Gastrocnemius medialis (tissue), 4 donors: ENCODE results near the gene UCK1. TPM values are rescaled to one million over a fixed set of nuclear protein-coding genes. Genes with fewer than 3 reads are reported as not detected.

Experiments
- ATAC-seq, 2 donors: fragments of 150-250 bp; one replicate each; pipeline ENCODE4 v1.9.1; 2016
- DNase-seq, 2 donors: peaks; one replicate each; pipeline ENCODE4 v3.0.0-alpha.2; 2019
- H3K27ac ChIP-seq, 4 donors: fragments of 200-600 bp; sonication (generic); 1 replicate in 1 of 4; 2 replicates in 3 of 4; pipeline ENCODE4 v1.5.1; 2016 to 2018; ENCODE audit warnings: mild to moderate bottlenecking in 2 of 4, moderate library complexity in 1 of 4
- H3K27me3 ChIP-seq, 3 donors: fragments of 200-600 bp; sonication (generic) in 2 of 3; 1 replicate in 1 of 3; 2 replicates in 2 of 3; pipeline versions ENCODE4 v1.5.1 to v1.6.0; 2016 to 2019; ENCODE audit warnings: mild to moderate bottlenecking in 1 of 3, moderate library complexity in 1 of 3
- H3K36me3 ChIP-seq, 2 donors: fragments of 200-600 bp; sonication (generic) in 1 of 2; one replicate each; pipeline ENCODE4 v1.5.1; 2017 to 2018
- H3K4me1 ChIP-seq, 2 donors: fragments of 200-600 bp; sonication (generic) in 1 of 2; one replicate each; pipeline ENCODE4 v1.5.1; 2016 to 2017; ENCODE audit warnings: mild to moderate bottlenecking in 2 of 2
- H3K4me3 ChIP-seq, 4 donors: fragments of 200-600 bp; sonication (generic) in 3 of 4; 1 replicate in 1 of 4; 2 replicates in 3 of 4; pipeline ENCODE4 v1.5.1; 2016 to 2019; ENCODE audit warnings: mild to moderate bottlenecking in 2 of 4
- H3K9me3 ChIP-seq, 3 donors: fragments of 200-600 bp; sonication (generic) in 2 of 3; 1 replicate in 1 of 3; 2 replicates in 2 of 3; pipeline ENCODE4 v1.5.1; 2016 to 2019
- POLR2A ChIP-seq, 2 donors: fragments of 450-650 bp; IDR thresholded peaks; one replicate each; pipeline ENCODE4 v1.6.1; 2017; ENCODE audit warnings: antibody characterized with exemption in 2 of 2, mild to moderate bottlenecking in 2 of 2, moderate library complexity in 2 of 2
- in situ Hi-C, 4 donors: fragments of 200-750 bp; cut with MboI; loops; one replicate each; pipeline versions ENCODE4 v1.15.0 to v1.8.0; 2017; ENCODE audit warnings: low sequenced_read_pairs in 4 of 4
- intact Hi-C: fragments of 100-400 bp; cut with DNase I; formaldehyde crosslinking; loops from one replicate; pipeline ENCODE4 v1.15.1; 2023; ENCODE audit warnings: low total_unique reads
- total RNA-seq, 4 donors: library from RNA; depleted of rRNA; stranded (reverse); fragments of >200 nt; gene quantifications; one replicate each; pipeline versions ENCODE4 v1.1.0 to v1.2.3, GENCODE V29; 2016
- TF ChIP-seq, protein P1 (sequence below), 5 experiments: fragments of 450-650 bp in 3 of 5; fragments of 200-600 bp in 2 of 5; sonication (generic) in 2 of 5; IDR thresholded peaks in 4 of 5; conservative IDR thresholded peaks in 1 of 5; 1 replicate in 4 of 5; 2 replicates in 1 of 5; pipeline ENCODE4 v1.5.1; 2016 to 2019; ENCODE audit warnings: antibody characterized with exemption in 5 of 5, mild to moderate bottlenecking in 3 of 5, moderate library complexity in 3 of 5

The UCK1 gene
- total RNA-seq, 4 donors from 2014 or later: 39.7 to 86.9 (median 43.9) TPM

DNA sequence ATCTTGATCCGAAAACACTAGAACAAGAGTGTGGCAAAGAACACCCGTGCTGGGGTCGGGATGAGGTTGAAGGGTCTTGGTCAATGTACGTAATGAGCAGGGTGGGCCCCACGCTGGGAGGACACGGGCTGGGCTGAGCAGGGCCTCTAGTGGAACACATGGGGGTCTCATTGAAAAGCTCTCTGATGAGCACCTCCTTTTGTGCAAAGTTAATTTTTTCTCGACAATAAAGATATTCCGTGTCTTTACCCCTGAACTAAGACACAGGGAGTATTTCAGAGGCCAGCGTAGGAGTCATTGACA is 8.0 kb downstream of the UCK1 start:
- Histone ChIP-seq H3K27ac (no peak overlapping the region), H3K4me3 (no peak overlapping the region), H3K4me1 (peaks cover 7% of the 10 kb centered on the region in 2 donors), H3K27me3 (no peaks in the 10 kb centered on the region), H3K9me3 (no peaks in the 10 kb centered on the region), H3K36me3 (peaks cover 0 to 97% of the 10 kb centered on the region in 2 donors)
- intact Hi-C loops: no loop called here
- in situ Hi-C loops: no loop called here
- TF ChIP-seq POLR2A (IDR thresholded peaks at IDR 0.05): no peak
- ATAC-seq: no peak
- no peak for DNase-seq

DNA sequence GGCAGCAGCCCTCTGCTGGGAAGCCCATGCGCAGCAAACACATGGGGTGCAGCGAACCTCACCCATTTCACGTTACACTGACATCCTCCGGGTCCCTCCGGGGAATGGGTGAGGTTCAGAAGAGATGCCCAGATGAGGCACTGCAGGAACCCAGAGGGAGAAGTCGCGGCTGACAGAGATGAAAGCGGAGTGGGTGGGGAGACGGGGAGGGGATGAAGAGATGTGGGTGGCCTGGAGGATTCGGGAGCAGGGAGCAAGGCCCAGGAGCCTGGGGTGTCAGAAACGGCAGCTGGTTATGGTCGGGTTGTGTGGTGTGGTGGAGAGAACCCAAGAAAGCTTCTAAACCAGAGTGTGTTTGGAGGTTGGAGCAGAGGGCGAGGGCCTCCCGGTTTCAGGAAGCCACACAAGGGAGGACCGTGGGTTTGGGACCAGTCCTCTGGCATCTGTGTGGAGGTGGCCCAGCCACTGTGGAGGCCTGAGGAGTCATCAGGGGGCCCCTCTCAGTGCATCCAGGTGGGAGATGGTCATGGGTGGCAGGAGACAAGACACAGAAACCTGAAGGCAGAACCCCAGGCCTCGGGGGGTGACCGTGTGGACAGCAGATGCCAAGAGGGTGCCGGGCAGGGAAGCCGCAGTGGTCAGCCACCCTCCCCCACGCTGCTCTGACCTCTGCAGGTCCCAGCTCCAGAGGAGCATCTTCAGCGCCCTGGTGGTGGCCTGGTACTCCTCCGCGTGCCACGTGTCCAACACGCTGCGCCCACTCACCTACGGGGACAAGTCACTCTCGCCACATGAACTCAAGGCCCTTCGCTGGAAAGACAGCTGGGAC is 8.6 kb downstream of the UCK1 start:
- H3K36me3 ChIP-seq: peaks cover 0 to 92% of the 10 kb centered on the region in 2 donors
- H3K9me3 ChIP-seq: no peaks in the 10 kb centered on the region
- H3K27ac ChIP-seq: no peak overlapping the region
- H3K4me1 ChIP-seq: peaks cover 12 to 13% of the 10 kb centered on the region in 2 donors
- H3K4me3 ChIP-seq: no peak overlapping the region
- ATAC-seq (no peak), DNase-seq (no peak)
- H3K27me3 ChIP-seq: no peaks in the 10 kb centered on the region
- intact Hi-C loops (no loop called here), in situ Hi-C loops (no loop called here)
- TF ChIP-seq POLR2A (IDR thresholded peaks at IDR 0.05): no peak
- TF ChIP-seq, protein P1, sequence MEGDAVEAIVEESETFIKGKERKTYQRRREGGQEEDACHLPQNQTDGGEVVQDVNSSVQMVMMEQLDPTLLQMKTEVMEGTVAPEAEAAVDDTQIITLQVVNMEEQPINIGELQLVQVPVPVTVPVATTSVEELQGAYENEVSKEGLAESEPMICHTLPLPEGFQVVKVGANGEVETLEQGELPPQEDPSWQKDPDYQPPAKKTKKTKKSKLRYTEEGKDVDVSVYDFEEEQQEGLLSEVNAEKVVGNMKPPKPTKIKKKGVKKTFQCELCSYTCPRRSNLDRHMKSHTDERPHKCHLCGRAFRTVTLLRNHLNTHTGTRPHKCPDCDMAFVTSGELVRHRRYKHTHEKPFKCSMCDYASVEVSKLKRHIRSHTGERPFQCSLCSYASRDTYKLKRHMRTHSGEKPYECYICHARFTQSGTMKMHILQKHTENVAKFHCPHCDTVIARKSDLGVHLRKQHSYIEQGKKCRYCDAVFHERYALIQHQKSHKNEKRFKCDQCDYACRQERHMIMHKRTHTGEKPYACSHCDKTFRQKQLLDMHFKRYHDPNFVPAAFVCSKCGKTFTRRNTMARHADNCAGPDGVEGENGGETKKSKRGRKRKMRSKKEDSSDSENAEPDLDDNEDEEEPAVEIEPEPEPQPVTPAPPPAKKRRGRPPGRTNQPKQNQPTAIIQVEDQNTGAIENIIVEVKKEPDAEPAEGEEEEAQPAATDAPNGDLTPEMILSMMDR (IDR thresholded peaks at IDR 0.05 in 4 of 5, conservative IDR thresholded peaks at IDR 0.05 in 1 of 5): no peak

DNA sequence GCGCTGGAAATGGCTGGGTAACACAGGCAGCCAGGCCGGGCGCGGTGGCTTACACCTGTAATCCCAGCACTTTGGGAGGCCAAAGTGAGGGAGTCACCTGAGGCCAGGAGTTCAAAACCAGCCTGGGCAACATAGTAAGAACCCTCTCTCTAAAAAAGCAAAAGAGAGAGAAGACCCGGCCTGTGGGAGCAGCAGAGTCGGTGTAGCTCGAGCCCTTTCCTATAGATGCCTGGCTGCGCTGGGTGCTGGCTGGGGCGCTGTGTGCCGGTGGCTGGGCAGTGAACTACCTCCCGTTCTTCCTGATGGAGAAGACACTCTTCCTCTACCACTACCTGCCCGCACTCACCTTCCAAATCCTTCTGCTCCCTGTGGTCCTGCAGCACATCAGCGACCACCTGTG is 9.2 kb downstream of the UCK1 start:
- ATAC-seq (no peak), DNase-seq (no peak)
- H3K4me1 ChIP-seq: peaks cover 15 to 19% of the 10 kb centered on the region in 2 donors
- no peak overlapping the region for H3K27ac ChIP-seq
- no peaks in the 10 kb centered on the region for H3K9me3 ChIP-seq
- no peaks in the 10 kb centered on the region for H3K27me3 ChIP-seq
- no peak overlapping the region for H3K4me3 ChIP-seq
- intact Hi-C loops (no loop called here), in situ Hi-C loops (no loop called here)
- peaks cover 0 to 85% of the 10 kb centered on the region in 2 donors for H3K36me3 ChIP-seq
- TF ChIP-seq POLR2A (IDR thresholded peaks at IDR 0.05): no peak
- TF ChIP-seq, protein P1 (IDR thresholded peaks at IDR 0.05 in 4 of 5, conservative IDR thresholded peaks at IDR 0.05 in 1 of 5): no peak

DNA sequence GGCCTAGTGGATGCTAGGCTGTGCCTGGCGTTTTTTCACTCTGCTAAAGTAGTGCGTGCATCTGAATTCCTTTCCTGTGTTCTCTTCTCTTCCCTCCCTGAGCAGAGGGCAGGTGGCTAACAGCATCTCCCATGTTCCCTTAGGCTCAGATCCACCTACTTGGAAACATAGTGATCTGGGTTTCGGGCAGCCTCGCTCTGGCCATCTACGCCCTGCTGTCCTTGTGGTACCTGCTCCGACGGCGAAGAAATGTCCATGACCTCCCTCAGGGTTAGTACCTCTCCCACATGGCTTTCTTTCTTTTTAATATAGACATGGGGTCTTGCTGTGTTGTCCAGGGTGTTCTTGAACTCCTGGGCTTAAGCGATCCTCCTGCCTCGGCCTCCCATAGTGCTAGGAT is 9.9 kb downstream of the UCK1 start:
- ATAC-seq: no peak
- peaks cover 0 to 84% of the 10 kb centered on the region in 2 donors for H3K36me3 ChIP-seq
- in situ Hi-C loops: no loop called here

DNA sequence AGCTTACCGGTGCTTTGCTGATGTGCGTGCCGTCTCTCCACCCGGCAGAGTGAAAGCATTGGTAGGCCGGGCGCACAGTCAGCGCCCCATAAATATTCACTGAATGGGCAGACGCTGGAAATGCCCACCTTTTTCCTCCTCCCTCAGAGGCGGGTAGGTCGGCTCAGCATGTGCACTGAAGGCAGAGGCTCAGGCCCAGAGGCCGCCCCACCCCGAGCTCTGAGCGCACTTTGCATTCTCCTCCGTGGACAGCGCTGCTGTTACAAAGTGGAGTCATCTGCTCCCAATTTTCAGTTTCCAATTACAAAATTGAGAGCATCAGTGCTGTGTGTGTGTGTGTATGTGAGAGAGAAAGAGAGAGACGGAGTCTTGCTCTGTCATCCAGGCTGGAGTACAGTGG is 10.6 kb downstream of the UCK1 start:
- peaks cover 0 to 81% of the 10 kb centered on the region in 2 donors for H3K36me3 ChIP-seq
- intact Hi-C loops (no loop called here), in situ Hi-C loops (no loop called here)
- DNase-seq: no peak
- no peaks in the 10 kb centered on the region for H3K27me3 ChIP-seq
- H3K9me3 ChIP-seq: no peaks in the 10 kb centered on the region
- no peak for TF ChIP-seq POLR2A (IDR thresholded peaks at IDR 0.05)
- TF ChIP-seq, protein P1 (IDR thresholded peaks at IDR 0.05 in 4 of 5, conservative IDR thresholded peaks at IDR 0.05 in 1 of 5): no peak
- no peak for ATAC-seq
- H3K27ac ChIP-seq: no peak overlapping the region
- peaks cover 20 to 21% of the 10 kb centered on the region in 2 donors for H3K4me1 ChIP-seq
- no peak overlapping the region for H3K4me3 ChIP-seq

More for the DNA sequence above, 9.9 kb downstream of the UCK1 start:
- H3K9me3 ChIP-seq: no peaks in the 10 kb centered on the region
- H3K27ac ChIP-seq: no peak overlapping the region
- no peak for DNase-seq
- TF ChIP-seq, protein P1 (IDR thresholded peaks at IDR 0.05 in 4 of 5, conservative IDR thresholded peaks at IDR 0.05 in 1 of 5): no peak
- TF ChIP-seq POLR2A (IDR thresholded peaks at IDR 0.05): no peak
- no peaks in the 10 kb centered on the region for H3K27me3 ChIP-seq
- H3K4me3 ChIP-seq: no peak overlapping the region
- intact Hi-C loops: no loop called here
- H3K4me1 ChIP-seq: peaks cover 20 to 21% of the 10 kb centered on the region in 2 donors
